ENCODE measurements around the gene ROBO1.

ROBO1 gene

DNA sequence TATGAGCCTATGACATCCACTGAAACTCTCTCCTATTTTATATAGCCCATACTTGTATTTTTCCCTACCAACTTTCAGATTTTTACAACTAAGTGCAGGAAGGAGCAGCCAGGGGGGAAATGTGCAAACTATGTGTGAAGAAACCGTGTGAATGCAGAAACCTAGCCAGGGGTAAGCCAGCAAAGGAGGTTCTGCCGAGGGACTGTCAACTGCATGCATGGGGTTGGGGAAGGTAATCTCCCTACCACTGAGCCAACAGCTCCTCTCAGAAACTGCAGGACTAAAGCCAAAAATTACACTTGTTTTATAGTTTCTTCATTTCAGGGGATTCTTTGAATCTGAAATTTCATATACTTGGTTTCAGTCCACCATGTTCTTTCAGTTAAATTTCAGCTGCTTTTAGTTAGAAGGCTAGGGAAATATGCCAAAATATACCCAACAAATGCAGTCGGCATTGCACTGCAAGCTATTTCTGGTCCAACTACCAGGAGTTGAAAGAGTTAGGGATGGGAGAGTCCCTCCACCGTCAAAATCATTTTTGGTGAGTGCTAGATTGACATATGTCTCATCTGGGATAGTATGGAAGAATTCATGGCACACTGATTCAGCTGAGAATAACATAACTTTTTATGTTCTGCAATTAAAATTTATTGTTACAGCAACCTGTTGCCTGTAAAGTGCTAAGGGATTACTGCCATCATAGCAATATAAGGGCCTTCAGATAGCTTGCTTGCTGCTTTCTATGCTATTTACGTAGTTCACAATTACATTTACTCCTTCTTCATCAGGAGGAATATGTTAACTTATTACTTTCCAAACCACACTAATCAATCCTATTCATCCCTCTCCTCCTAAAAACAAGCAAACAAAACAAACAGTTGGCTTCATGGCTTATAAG is 904.2 kb downstream of the ROBO1 start:
- no peak for DNase-seq

DNA sequence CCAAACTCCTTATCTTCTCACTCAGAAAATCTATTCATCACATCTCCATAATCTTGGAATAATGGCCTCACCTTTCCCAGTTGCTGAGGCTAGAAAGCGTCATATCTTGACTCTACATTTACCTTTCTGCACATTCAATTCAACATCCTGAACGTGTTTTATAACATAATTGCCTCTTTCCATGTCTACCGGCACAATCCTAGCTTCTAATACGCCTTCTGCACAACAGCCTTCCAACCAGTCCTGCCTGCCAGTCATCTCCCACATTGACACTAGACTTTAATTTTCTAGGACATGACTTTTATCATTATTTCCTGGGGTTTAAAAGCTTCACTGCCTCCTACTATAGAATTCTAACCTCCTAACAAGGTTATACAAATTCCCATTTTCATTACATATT is 906.6 kb downstream of the ROBO1 start:
- DNase-seq: no peak

GRCh38 chr3:78860567-78860966 is 907.2 kb downstream of the ROBO1 start:
- no peak for DNase-seq

GRCh38 chr3:78858910-78859309 is 908.9 kb downstream of the ROBO1 start:
- no peak for DNase-seq

- DNase-seq: no peak
Observed at GRCh38 chr3:78858174-78858573, 909.6 kb downstream of the ROBO1 start.

- DNase-seq: no peak
Observed at GRCh38 chr3:78857494-78858111, 910.2 kb downstream of the ROBO1 start.

GRCh38 chr3:78856164-78856563 is 911.6 kb downstream of the ROBO1 start:
- no peak for DNase-seq

DNA sequence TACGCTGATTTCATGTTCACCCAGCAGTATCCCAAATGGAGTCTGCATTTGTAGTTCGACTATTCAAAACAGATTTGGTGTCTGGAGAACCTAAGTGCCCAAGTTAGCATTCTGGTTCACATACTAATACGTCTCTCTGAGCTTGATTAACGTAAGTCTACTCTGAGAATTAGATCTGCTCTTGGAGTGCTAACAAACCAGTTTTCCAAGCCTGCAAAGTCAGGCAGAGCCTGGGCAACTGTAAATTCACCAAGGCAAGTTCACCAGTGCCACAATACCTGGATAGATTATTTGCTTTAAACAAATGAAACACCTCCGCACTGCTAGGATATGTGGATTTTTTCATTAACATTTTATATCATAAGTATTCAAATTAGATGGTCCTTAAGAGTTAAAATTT is 912.6 kb downstream of the ROBO1 start:
- no peak for DNase-seq

- DNase-seq: no peak
Observed at GRCh38 chr3:78848392-78849288, 919.2 kb downstream of the ROBO1 start.

- no peak for DNase-seq
Observed at GRCh38 chr3:78847603-78848002, 920.2 kb downstream of the ROBO1 start.

GRCh38 chr3:78847203-78847602 is 920.6 kb downstream of the ROBO1 start:
- no peak for DNase-seq

DNA sequence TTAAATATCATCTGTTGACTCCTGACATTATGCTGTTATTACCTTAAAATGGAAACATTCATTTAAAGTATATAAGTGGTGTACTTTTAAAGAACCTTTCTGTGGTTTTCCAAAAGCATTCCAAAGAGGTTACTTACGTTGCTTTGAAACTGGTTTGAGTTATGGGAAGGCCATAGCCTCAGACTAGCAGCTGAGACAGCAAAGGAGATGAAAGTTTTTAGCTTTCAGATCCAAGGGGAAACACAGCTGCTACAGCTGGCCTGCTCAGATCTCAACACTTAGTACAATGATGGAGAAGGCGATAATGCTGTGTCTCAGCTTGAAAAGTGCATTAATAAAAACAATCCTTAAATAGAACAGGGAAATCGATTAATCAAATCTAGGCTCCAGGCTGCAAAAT is 921.1 kb downstream of the ROBO1 start:
- DNase-seq: no peak

DNA sequence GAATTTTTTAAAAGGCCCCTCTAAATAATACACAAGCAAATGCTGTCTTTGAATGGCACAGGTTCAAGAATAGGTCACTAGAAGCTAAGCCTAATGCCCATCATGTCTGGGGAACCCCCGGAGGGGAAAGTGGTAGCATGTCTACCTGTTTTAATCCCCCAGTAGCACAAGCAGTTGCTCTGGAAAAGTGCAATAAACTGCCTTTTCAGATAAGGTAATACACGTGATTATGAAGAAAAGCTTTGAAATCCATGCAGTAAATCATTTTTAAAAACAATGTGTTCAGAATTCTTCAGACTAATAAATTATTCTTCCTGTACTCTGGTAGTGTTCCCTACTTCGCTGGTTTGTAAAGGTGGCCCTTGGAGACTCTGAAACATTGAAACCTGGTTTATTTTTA is 922.2 kb downstream of the ROBO1 start:
- no peak for DNase-seq

DNA sequence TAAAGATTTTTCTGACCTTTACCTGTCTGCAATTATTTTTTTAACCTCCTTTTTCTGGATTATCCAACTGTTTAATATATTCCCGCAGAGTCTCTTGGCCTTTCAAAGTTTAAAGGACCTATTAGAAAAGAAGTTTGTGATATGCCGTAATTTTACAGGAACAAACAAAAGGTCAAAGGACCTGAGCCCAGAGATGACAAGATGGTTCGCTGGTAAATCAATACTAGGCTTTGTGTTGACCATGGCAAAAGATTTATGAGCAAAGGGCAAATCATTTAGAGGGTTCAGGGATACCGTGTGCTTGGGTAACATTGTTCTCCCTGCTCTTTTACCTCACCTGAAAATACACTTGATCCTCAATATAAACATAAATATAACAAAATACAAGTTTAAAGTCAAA is 923.5 kb downstream of the ROBO1 start:
- no peak for DNase-seq

DNA sequence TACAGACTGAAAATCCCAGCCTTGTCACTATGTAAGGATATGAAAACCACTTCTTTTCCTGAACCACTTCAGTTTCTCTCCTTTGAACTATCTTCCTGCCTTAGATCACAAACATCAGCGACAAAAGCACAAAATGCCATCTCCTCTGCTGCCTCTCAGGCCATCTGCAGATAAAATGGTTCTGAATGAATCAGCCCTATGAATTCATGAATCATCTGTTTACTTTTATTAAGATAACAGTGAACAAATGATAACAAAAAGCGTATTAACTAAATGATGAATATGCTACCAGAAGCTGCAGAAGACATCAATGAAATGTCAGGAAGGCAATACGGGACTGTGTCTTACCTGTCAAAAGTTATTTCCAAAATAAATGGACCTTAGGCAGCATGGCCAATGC is 928.1 kb downstream of the ROBO1 start:
- DNase-seq: no peak

DNA sequence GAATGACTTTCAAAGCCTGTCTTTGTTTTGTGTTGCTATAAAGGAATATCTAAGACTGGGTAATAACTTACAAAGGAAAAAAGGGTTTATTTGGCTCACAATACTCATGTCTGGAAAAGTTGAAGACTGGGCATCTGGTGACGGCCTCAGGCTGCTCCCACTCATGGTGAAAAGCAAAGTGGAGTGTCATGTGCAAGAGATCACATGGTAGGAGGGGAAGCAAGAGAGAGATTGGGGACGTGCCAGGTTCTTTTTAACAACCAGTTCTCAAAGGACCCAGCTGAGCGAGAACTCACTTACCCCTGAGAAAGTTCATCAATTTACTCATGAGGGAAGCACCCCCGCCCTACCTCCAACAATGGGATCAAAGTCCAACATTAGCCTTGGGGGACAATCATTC is 929.4 kb downstream of the ROBO1 start:
- DNase-seq: no peak

DNA sequence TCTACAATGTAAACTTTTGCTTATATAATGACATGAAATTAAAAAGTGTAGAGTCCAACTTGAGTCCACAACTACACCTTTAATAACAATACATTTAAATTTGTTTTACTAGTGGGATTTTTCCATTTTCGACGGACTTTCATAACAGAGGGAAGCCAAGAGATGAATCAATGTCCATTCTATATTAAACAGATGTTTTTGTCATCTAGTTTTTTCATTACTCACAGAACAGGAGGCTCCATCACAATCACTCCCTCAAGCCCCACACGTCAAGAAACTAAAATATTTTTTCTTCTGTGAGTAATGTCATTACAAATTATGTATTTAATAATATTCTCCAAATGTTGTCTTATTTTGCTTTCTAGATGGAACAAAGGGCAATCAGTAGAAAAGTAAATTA is 932.9 kb downstream of the ROBO1 start:
- no peak for DNase-seq

DNA sequence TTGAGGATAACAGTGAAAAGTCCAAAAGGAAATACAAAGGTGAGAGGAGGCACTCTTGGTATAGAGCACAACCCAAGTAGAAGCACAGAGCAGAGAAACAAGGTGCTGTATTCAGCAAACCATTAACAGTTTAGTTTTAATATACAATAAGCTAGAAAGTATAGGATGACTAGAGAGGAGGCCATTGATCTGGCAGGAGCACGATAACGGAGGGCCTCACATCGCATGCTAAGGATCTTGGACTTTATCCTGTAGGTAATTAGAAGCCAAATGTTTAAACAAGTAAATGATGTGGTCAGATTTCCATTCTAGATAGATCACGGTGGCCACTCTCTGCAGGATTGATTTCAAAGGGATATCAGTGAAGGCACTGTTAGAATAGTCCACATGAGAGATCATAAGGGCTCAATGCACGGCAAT is 935.0 kb downstream of the ROBO1 start:
- no peak for DNase-seq

GRCh38 chr3:78831446-78831972 is 936.3 kb downstream of the ROBO1 start:
- no peak for DNase-seq

DNA sequence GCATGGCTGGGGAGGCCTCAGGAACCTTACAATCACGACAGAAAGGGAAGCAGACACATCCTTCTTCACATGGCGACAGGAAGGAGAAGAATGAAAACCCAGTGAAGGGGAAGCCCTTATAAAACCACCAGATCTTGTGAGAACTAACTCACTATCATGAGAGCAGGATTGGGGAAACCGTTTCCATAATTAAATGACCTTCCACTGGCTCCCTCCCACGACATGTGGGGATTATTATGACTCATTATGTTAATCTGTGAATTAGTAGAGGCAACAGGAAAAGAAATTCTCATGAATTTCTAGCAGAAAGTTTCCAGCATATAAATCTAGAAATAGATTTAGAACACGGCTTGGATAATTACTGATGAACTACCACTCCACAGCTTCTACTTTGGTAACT is 937.3 kb downstream of the ROBO1 start:
- no peak for DNase-seq

- DNase-seq: no peak
Observed at GRCh38 chr3:78827618-78828017, 940.2 kb downstream of the ROBO1 start.

GRCh38 chr3:78825858-78826215 is 942.0 kb downstream of the ROBO1 start:
- no peak for DNase-seq

- DNase-seq: no peak
Observed at GRCh38 chr3:78825118-78825857, 942.5 kb downstream of the ROBO1 start.
